ENCODE results near the gene CYTH3.
"Not testable (repeated sequence)": the region's sequence is repeated elsewhere in the genome, so short reads cannot be mapped to it uniquely, and the experiment has no call there.

CYTH3 gene

DNA sequence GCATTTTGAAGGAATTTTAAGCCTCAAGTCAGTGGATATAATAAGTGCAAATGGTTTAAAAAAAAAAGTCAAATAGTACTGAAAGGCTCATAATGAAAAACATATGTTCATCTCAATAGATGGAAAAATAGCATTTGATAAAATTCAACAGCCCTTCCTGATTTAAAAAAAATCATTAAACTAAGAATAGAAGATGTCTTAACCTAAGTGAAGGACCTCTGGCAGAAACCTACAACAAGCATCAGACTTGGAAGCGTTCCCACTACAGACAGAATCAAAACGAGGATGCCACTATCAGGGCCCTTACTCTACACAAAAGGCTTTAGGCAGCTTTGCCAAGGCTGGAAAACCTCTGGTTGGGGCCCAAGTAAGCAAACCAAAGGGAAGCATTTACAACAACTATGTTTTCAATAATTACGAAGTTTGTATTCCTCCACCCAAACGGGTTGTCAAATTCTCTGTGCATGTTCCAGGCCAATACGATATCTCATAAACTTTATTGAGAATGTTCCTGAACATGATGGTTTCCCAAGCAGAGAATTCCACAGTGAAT lies 45.1 kb downstream of the CYTH3 start:
- DNase-seq, result peak; percentile 5

DNA sequence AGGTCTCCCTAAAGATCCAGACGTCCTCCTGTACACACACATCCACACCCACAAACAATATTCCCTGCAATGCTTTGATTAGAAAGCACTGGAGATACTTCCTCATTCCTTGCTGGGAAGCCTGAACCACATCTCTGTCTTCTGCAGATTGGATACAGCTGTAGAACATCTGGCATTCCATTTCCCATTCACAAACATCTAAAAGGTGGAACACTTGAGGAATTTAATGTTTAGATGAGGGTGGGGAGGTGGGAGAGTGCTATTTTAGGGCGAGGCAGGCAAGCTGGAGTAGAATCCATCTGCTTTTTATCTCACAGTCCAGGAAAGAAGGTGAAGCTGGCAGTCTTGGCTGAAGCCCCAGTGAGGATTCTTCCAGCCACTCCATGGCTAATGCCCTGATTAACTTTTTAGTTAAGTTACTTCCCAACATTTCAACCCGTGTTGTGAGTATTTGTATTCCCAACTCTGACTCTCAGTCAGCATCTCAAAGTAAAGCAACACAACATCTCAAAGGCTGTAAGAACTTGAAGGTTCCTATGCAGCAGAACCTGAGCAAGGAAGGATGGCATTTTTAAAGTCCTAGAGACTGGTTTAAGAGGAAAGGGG lies 46.1 kb downstream of the CYTH3 start:
- DNase-seq, result no peak

GRCh38 chr7:6223411-6223810 lies 49.0 kb downstream of the CYTH3 start:
- not testable (repeated sequence) for DNase-seq

DNA sequence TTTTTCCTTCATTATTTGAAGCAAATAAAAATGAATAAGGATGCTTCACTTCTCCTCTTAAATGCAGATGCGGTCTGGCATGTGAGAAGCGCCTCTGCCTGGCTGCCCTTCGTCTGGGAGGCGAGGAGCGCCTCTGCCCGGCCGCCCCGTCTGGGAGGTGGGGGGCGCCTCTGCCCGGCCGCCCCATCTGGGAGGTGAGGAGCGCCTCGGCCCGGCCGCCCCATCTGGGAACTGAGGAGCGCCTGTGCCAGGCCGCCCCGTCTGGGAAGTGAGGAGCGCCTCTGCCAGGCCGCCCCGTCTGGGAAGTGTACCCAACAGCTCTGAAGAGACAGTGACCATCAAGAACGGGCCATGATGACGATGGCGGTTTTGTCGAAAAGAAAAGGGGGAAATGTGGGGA lies 49.4 kb downstream of the CYTH3 start:
- not testable (repeated sequence) for DNase-seq

- DNase-seq, result no peak
Observed at GRCh38 chr7:6221340-6222319, 50.8 kb downstream of the CYTH3 start.

- DNase-seq, result no peak
Observed at GRCh38 chr7:6218329-6218728, 54.1 kb downstream of the CYTH3 start.

DNA sequence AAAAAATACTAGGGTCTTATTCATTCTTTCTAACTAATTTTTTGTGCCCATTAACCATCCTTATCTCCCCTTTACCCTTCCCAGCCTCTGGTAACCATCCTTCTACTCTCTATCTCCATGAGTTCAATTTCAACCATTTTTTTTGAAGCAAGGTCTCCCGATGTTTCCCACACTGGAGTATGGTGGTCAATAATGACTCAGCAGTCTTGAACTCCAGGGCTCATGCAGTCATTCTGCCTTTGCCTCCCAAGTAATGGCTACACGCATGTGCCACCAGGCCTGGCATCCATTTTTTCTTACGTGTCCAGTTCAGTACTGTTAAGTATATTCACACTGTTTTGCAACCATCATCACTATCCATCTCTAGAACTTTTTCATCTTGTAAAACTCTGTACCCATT lies 60.4 kb downstream of the CYTH3 start:
- DNase-seq, result no peak

DNA sequence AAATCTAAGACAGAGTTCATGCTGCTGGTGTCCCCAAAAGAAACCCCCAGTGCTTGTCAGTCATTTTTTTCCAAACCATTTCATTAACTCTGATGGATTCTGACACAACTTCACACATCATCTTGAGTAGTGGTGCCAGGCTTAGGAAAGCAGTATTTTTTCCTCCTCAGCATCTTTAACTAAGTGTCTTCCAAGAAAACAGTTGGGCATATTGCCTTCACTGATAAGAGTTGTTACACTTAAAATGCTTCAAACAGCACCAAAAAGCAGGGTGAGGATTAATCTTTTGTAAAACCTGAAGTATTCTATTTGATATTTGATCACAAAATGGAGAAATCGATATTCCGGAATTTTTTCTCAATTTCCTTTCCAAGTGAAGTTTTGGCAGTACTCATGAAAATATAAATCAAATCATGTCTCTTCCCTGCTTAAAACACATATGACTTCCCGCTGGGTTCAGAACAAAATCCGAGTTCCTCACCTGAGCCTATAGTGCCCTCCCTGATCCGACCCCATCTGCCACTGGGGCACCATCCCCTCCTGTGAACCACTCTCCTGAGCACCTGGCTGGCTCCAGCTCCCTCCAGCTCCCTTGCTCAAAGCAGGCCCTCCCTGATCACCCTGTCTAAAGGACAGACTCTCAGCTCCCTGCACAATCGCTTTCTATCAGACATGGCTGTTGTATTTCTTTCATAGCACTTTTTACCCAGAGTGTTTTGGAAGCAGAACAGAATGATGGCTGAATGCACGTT lies 61.6 kb downstream of the CYTH3 start:
- no peak for DNase-seq

DNA sequence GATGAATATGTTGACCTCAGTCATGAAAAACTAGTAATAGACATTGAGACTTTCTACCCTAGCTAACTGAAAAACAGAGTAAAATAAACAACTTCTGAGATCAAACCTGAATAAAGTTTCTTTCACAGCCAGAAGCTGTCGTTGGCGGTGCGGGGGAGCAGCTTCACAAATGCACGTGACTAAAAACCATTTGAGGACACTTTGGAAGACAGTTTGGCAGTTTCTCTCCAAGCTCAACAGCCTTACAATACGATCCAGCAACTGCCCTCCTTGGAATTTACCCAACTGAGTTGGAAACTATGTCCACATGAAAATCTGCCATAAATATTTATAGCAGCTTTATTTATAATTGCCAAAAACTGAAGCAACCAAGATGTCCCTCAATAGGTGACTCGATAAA lies 63.1 kb downstream of the CYTH3 start:
- no peak for DNase-seq

GRCh38 chr7:6208573-6209328 lies 63.7 kb downstream of the CYTH3 start:
- no peak for DNase-seq

DNA sequence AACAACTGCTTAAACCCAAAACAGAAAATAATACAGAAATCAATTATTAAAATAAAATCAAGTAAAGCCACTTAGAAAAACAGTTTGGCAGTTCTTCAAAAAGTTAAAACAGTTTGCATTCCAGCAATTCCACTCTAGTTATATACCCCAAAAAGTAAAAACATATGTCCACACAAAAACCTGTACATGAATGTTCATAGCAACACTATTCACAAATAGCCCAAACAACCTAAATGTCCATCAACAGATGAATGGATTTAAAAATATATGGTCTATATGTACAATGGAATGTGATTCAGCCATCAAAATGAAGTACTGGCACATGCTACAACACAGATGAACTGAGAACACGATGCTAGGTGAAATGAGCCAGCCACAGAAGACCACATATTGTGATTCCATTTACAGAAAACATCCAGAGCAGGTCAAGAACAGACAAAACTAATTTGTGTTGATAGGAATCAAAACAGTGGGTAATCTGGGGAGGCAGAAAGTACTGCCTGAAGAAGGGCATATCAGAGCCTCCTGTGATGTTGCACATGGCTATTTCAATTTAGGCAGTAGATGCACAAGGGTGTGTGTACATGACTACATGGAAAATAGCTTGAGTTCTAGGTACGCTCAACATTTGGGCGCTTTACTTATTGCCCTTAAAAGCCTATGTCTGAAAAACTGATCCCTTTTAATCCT lies 66.3 kb downstream of the CYTH3 start:
- no peak for DNase-seq

DNA sequence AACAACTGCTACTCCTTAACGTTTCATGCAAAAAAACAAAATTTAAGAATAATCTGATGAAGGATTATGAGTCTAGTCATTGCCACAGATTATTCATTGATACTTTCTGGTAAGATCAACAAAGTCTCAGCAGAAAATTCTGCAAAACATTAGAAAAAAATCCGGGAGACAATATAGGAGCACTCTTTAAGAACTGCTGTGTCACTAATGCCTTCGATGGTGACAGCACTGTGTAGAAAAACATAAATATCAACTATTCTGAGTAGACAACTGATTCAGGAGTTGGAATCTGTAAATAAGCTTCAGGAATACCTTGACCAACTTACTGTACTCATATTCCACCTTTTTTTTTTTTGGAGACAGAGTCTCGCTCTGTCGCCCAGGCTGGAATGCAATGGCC lies 69.0 kb downstream of the CYTH3 start:
- DNase-seq, result no peak

DNA sequence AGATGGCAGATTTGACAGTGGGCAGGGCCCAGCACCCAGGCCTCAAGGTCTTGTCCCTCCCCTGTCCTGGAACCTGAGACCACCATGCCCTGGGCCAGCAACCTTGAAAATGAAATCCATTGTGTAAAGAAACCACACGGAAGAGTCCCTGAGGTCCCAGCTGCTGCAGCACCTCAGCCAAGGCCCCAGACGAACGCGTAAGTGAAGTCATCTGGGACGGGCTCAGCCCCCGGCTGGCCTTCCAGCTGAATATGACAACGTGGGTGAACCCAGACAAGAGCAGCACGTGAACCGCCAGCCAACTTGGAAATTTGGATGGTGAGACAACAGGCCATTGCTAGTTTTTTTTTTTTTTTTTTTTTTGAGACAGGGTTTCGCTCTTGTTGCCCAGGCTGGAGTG lies 70.3 kb downstream of the CYTH3 start:
- no peak for DNase-seq

DNA sequence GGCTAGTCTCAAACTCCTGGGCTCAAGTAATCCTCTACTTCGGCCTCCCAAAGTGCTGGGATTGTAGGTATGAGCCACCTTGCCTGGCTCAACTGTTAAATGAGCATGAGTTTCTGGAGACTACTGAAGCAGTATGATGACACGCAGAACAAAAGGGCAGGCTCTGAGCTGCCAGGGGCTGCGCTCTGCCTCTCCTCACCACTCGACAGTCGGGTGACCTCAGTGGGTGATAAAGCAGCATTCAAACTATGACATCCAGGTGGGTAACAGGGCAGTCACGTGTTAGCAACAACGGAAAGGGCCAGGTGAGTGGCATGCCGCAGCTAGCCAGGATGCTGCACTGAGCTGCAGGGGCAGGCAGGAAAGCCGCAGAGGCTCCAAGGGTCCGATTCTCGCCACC lies 71.5 kb downstream of the CYTH3 start:
- no peak for DNase-seq

GRCh38 chr7:6198689-6199595 lies 73.5 kb downstream of the CYTH3 start:
- DNase-seq, result no peak

DNA sequence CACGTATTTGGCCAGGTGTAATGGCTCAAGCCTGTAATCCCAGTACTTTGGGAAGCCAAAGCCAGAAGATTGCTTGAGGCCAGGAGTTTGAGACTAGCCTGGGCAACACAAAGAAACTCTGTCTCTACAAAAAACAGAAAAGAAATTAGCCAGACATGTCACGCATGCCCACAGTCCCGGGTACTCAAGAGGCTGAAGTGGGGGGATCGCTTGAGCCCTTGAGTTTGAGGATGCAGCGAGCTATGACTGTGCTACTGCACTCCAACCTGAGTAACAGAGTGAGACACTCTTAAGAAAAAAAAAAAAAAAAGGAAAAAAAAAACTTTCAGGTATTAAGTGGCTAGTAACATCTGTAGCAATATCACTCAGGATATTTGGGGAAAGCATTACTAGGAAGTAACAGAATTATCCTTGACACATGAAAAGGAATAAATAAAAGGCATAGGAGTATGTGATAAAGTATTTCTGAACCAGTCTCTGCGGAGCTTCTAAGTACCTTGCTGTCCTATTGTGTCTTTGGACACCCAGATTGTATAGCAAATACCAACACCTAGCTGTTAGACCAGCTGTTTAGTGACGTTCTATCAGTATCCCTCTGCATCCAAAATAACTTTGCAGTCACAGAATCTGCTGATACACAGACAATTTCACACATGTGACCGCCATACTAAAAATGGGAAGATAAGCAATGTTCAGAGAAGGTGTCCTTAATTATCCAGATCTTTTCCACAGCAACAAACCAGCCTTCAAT lies 74.4 kb downstream of the CYTH3 start:
- no peak for DNase-seq

GRCh38 chr7:6193709-6194108 lies 78.7 kb downstream of the CYTH3 start:
- DNase-seq, result no peak

- not testable (repeated sequence) for DNase-seq
Observed at GRCh38 chr7:6190563-6190962, 81.9 kb downstream of the CYTH3 start.

DNA sequence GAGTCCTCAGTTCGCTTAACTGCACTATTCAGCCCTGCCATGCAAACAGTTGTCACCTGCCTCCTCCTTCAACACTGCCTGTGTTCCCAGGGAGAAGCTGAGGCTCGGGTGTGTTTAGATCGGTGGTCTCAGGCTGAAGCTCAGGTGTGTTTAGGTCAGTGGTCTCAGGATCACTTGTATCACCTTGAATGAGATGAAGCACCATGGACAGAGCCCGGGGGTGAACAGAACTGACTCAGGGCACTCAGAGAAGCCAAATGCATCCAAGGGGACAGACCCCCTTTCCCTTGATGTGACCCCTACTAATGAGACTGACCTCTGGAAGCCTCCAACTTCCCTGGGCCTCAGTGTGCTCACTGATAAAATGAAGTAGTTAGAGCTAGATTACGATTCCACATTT lies 84.0 kb downstream of the CYTH3 start:
- DNase-seq, result no peak

DNA sequence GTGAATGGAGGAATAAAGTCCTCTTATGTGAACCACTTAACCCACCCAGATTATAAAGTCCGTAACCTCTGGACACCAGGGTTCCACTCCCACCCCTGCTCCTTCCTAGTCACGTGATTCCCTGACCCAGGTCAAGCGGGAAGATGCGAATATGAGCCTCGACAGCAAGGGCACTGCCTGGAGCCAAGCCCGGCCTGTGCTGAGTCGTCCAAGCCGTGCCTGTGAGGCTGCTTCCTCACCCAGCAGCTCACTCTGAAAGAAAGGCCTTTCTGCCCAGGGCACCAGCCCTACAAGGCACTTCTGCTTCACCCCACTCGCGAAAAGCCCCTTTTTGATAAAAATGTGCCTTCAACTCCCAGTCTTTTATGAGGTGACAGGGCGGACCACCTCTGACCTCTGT lies 85.8 kb downstream of the CYTH3 start:
- no peak for DNase-seq
